Fibroblast of villous mesenchyme (primary cell): Measurements from ENCODE around the gene PEX3. TPM values are rescaled to one million over a fixed set of nuclear protein-coding genes. Genes with fewer than 3 reads are reported as not detected.

Experiments
- DNase-seq: peaks from one replicate; pipeline ENCODE4 v3.0.0-alpha.2; 2010; ENCODE audit warnings: low read depth
- H3K4me3 ChIP-seq: 2 replicates; pipeline ENCODE4 v1.5.1; 2011; ENCODE audit warnings: low read depth, mild to moderate bottlenecking, low read length
- CTCF ChIP-seq: IDR thresholded peaks from 2 replicates; pipeline ENCODE4 v1.5.1; 2012; ENCODE audit warnings: low read depth, mild to moderate bottlenecking, low read length; ENCODE audit not compliant: insufficient read depth
- small RNA-seq: library from RNA; depleted of rRNA; stranded (forward); fragments of <200 nt; gene quantifications from one replicate; pipeline ENCODE3, GENCODE V24; 2012
- total RNA-seq: library from RNA; depleted of rRNA; stranded (reverse); fragments of >200 nt; gene quantifications from 2 replicates; pipeline ENCODE4 v1.2.3, GENCODE V29; 2012

The PEX3 gene
- total RNA-seq, 1 donor = 24.6 TPM

DNA sequence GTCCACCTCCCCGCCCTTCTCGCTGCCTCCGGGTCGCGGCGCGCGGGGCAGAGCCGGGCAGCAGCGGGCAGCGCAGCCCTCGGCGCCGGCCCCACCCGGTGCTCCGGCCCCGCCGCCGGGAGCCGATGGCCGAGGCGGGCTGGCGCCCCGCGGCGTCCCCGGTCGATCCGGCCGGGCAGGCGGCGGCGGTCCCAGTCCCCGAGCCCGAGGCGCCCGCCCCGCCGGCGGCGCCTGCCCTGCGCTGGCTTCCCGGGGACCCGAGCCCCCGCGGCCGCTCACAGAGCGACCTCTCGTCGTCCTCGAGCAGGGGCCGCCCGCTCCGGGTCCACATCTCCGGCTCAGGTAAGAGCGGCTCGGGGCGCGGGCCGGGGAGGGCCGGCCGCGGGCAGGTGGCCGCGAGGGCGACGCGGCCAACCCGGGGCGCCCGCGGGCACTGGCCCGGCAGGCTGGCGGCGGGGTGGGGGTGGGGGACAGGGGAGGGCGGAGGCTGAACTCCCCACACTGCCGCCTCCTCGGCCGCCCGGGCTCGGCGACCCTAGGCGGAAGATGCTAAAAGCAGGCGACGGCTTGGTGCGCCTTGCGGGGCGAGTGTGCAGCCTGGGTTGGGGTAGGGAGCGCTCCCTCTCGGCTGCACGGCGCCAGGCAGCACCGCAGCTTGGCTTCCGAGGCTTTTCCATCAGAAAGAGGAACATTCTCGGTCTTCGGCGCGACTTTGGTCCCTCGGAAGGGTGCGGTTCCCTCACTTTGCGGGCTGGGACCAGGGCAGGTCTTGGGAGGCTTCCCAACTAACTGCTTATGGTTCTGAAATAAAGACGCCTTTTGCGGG, 86.5 kb downstream of the PEX3 start:
- peak overlapping the region; percentile 59 for H3K4me3 ChIP-seq
- peak; percentile 46 for DNase-seq
- peak; percentile 49 for TF ChIP-seq CTCF

DNA sequence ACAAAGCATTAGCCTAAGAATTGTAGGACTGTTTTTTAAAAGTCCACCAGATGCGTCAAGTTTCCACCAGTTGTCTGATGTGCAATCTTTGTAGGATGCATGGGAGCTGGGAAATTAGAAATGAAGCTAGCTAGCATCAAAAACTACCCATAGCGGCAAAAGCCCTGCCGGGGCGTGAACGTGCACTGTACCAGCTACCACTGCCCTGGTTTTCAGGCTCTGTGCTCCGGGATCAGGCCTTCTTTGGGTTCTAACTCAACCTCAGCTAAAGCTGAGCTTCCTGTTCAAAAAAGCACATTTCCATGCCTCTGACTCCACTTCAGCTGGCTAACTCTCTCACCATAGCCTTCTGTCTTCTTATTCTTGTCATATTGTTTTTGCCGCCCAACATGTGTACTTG, 87.8 kb downstream of the PEX3 start:
- H3K4me3 ChIP-seq = no peak overlapping the region
- TF ChIP-seq CTCF = no peak
- no peak for DNase-seq

GRCh38 chr6:143539106-143539505, 88.5 kb downstream of the PEX3 start:
- no peak for TF ChIP-seq CTCF
- no peak overlapping the region for H3K4me3 ChIP-seq
- DNase-seq = no peak

DNA sequence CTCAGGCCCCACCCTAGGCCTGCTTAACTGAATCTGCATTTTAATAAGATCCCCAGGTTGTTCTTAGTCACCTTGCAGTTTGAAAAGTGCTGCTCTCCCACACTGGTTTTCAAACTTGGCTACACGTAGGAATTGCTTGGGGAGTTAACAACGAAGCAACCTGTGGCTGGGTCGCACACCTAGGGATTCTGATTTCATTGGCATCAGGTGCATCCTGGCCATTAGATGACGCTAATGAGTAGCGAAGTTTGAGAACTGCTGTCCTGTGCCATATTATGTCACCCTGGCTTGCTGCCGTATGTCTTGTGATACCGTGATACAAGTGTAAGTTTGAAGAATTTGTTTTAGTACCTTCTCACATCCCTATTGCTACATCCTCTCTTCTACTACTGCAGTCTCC, 89.1 kb downstream of the PEX3 start:
- no peak overlapping the region for H3K4me3 ChIP-seq
- TF ChIP-seq CTCF = no peak
- DNase-seq = no peak

GRCh38 chr6:143540192-143540591, 89.6 kb downstream of the PEX3 start:
- H3K4me3 ChIP-seq = no peak overlapping the region
- DNase-seq = no peak
- TF ChIP-seq CTCF = no peak

Small RNA genes within 50 kb of the gene (small RNA-seq; reads per million reads assigned to genes)
- 1.2 reads per million, percentile 24 among the genes with 10 or more reads in this experiment for gene RNA5SP221

Other genes starting within 250 kb of the PEX3 start
- gene ADAT2, start 110 bp upstream of the PEX3 start, total RNA-seq = 3.0 and 3.5 TPM in 2 replicates
- 54.1 and 58.7 TPM in 2 replicates for gene FUCA2, start 60.9 kb downstream of the PEX3 start, total RNA-seq
- gene PHACTR2, start 227.2 kb downstream of the PEX3 start, total RNA-seq = 51.4 and 62.5 TPM in 2 replicates